NT2/D1 (cell line): Measurements from ENCODE around the gene CHST12.

Experiments used
- SUZ12 ChIP-seq: IDR thresholded peaks from 2 replicates; pipeline ENCODE4 v1.6.1; 2011; ENCODE audit not compliant: insufficient read length, insufficient read depth; ENCODE audit errors: extremely low read depth
- YY1 ChIP-seq: IDR thresholded peaks from 2 replicates; pipeline ENCODE4 v1.6.1; 2011; ENCODE audit not compliant: insufficient read length, insufficient read depth
- ZNF274 ChIP-seq: IDR thresholded peaks from 2 replicates; pipeline ENCODE4 v1.6.1; 2011; ENCODE audit warnings: mild to moderate bottlenecking, low read depth, low read length

DNA sequence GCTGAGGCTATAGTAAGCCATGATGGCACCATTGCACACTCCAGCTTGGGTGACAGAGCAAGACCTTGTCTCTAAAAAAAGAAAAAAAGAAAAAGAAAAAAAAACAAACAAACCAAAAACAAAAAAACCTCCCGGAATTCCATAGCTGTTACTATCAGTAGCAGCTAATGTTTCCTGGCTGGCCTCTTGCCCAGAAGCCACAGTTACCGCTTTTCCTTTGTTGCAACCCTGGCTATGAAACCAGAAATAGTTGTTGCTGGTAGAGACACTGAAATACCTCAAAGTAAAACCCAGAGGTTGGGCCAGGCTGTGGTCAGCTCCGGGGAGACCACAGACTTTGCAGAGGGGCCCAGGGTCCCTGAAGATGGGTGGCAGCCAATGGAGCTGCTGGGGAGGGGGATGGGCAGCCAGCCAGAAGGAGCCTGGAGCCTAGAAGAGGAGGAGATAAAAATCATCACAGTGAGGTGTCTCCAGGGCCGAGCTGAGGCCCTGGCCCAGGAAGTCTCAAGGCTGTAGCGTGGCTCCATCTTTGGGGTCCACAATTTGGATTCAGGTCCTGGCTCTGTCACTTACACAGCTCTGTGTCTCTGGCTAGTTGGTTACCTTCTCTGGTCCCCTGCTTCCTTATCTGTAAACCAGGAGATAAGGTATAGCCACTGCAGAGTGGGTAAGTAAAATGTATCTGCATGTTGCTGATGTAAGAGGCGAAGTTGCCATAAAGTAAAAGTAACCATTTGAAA is 3.4 kb upstream of the CHST12 start:
- no peak for TF ChIP-seq SUZ12
- TF ChIP-seq YY1, result no peak
- no peak for TF ChIP-seq ZNF274
